Muscle layer of duodenum (tissue), 2 donors: ENCODE measurements around the gene RUBCN.
"Not testable (repeated sequence)": the region's sequence is repeated elsewhere in the genome, so short reads cannot be mapped to it uniquely, and the experiment has no call there.

Experiments
- H3K27ac ChIP-seq: one replicate; pipeline ENCODE4 v1.7.0; 2013; ENCODE audit warnings: mild to moderate bottlenecking, low read length
- H3K27me3 ChIP-seq: one replicate; pipeline ENCODE4 v1.7.0; 2013; ENCODE audit warnings: low read depth, mild to moderate bottlenecking, control low read depth, low read length
- H3K36me3 ChIP-seq, 2 donors: one replicate each; pipeline ENCODE4 v1.7.0; 2013; ENCODE audit warnings: low read length in 2 of 2, control low read depth in 1 of 2, mild to moderate bottlenecking in 1 of 2; ENCODE audit not compliant: insufficient read depth in 2 of 2, control insufficient read depth in 1 of 2
- H3K4me1 ChIP-seq, 2 donors: one replicate each; pipeline ENCODE4 v1.7.0; 2013; ENCODE audit warnings: low read length in 2 of 2, mild to moderate bottlenecking in 2 of 2, control low read depth in 1 of 2, moderate library complexity in 1 of 2; ENCODE audit not compliant: insufficient read depth in 2 of 2, control insufficient read depth in 1 of 2
- H3K4me3 ChIP-seq, 2 donors: one replicate each; pipeline ENCODE4 v1.7.0; 2013; ENCODE audit warnings: low read length in 2 of 2, low read depth in 1 of 2, mild to moderate bottlenecking in 1 of 2
- H3K9me3 ChIP-seq, 2 donors: one replicate each; pipeline ENCODE4 v1.7.0; 2013; ENCODE audit warnings: low read length in 2 of 2, control low read depth in 1 of 2, mild to moderate bottlenecking in 1 of 2; ENCODE audit not compliant: control insufficient read depth in 1 of 2
- donor health status: healthy.

The RUBCN gene

GRCh38 chr3:197683191-197683590, 53.5 kb downstream of the RUBCN start:
- H3K9me3 ChIP-seq, result no peaks in the 10 kb centered on the region
- H3K27ac ChIP-seq, result no peak overlapping the region
- H3K4me1 ChIP-seq, result no peaks in the 10 kb centered on the region
- H3K4me3 ChIP-seq, result no peak overlapping the region
- H3K27me3 ChIP-seq, result no peaks in the 10 kb centered on the region
- peaks cover 39 to 53% of the 10 kb centered on the region in 2 donors for H3K36me3 ChIP-seq

GRCh38 chr3:197682713-197683112, 54.0 kb downstream of the RUBCN start:
- H3K4me3 ChIP-seq, result no peak overlapping the region
- H3K36me3 ChIP-seq, result peaks cover 39 to 50% of the 10 kb centered on the region in 2 donors
- no peaks in the 10 kb centered on the region for H3K9me3 ChIP-seq
- no peaks in the 10 kb centered on the region for H3K4me1 ChIP-seq
- no peak overlapping the region for H3K27ac ChIP-seq
- H3K27me3 ChIP-seq, result no peaks in the 10 kb centered on the region

GRCh38 chr3:197680955-197681521, 55.7 kb downstream of the RUBCN start:
- no peaks in the 10 kb centered on the region for H3K27me3 ChIP-seq
- no peak overlapping the region for H3K27ac ChIP-seq
- H3K9me3 ChIP-seq, result no peaks in the 10 kb centered on the region
- H3K4me1 ChIP-seq, result peaks cover 0 to 5% of the 10 kb centered on the region in 2 donors
- H3K36me3 ChIP-seq, result peaks cover 39 to 53% of the 10 kb centered on the region in 2 donors
- no peak overlapping the region for H3K4me3 ChIP-seq

GRCh38 chr3:197675951-197676350, 60.8 kb downstream of the RUBCN start:
- Histone ChIP-seq H3K36me3 (peaks cover 26 to 59% of the 10 kb centered on the region in 2 donors), H3K9me3 (no peaks in the 10 kb centered on the region), H3K27ac (no peak overlapping the region), H3K27me3 (no peaks in the 10 kb centered on the region), H3K4me3 (no peak overlapping the region), H3K4me1 (peaks cover 0 to 5% of the 10 kb centered on the region in 2 donors)

GRCh38 chr3:197675563-197675860, 61.2 kb downstream of the RUBCN start:
- Histone ChIP-seq H3K27ac (no peak overlapping the region), H3K9me3 (no peaks in the 10 kb centered on the region), H3K36me3 (peaks cover 23 to 58% of the 10 kb centered on the region in 2 donors), H3K27me3 (no peaks in the 10 kb centered on the region), H3K4me3 (no peak overlapping the region), H3K4me1 (peaks cover 0 to 5% of the 10 kb centered on the region in 2 donors)

- Histone ChIP-seq H3K36me3 (peaks cover 21 to 56% of the 10 kb centered on the region in 2 donors), H3K27me3 (no peaks in the 10 kb centered on the region), H3K4me3 (no peak overlapping the region), H3K27ac (no peak overlapping the region), H3K9me3 (no peaks in the 10 kb centered on the region), H3K4me1 (peaks cover 0 to 5% of the 10 kb centered on the region in 2 donors)
Observed at GRCh38 chr3:197674741-197675562, 61.8 kb downstream of the RUBCN start.

GRCh38 chr3:197673170-197673569, 63.5 kb downstream of the RUBCN start:
- Histone ChIP-seq H3K9me3 (no peaks in the 10 kb centered on the region), H3K4me3 (no peak overlapping the region), H3K27ac (no peak overlapping the region), H3K4me1 (peaks cover 0 to 5% of the 10 kb centered on the region in 2 donors), H3K27me3 (no peaks in the 10 kb centered on the region), H3K36me3 (peaks cover 21 to 53% of the 10 kb centered on the region in 2 donors)

GRCh38 chr3:197670361-197670760, 66.3 kb downstream of the RUBCN start:
- no peak overlapping the region for H3K4me3 ChIP-seq
- no peaks in the 10 kb centered on the region for H3K9me3 ChIP-seq
- H3K27me3 ChIP-seq, result no peaks in the 10 kb centered on the region
- no peaks in the 10 kb centered on the region for H3K4me1 ChIP-seq
- no peak overlapping the region for H3K27ac ChIP-seq
- H3K36me3 ChIP-seq, result peaks cover 16 to 35% of the 10 kb centered on the region in 2 donors

- H3K36me3 ChIP-seq, result peaks cover 0 to 18% of the 10 kb centered on the region in 2 donors
- H3K4me1 ChIP-seq, result peaks cover 0 to 2% of the 10 kb centered on the region in 2 donors
- H3K27ac ChIP-seq, result no peak overlapping the region
- no peaks in the 10 kb centered on the region for H3K9me3 ChIP-seq
- H3K27me3 ChIP-seq, result no peaks in the 10 kb centered on the region
- no peak overlapping the region for H3K4me3 ChIP-seq
Observed at GRCh38 chr3:197667968-197668367, 68.7 kb downstream of the RUBCN start.

- not testable (repeated sequence) for H3K4me1 ChIP-seq, H3K4me3 ChIP-seq, H3K9me3 ChIP-seq, H3K27me3 ChIP-seq, H3K27ac ChIP-seq
- peaks cover 0 to 16% of the 10 kb centered on the region in 2 donors for H3K36me3 ChIP-seq
Observed at GRCh38 chr3:197667293-197667692, 69.4 kb downstream of the RUBCN start.

- H3K27ac ChIP-seq, H3K4me1 ChIP-seq, H3K4me3 ChIP-seq: not testable (repeated sequence)
Observed at GRCh38 chr3:197666221-197666842, 70.4 kb downstream of the RUBCN start.

More at GRCh38 chr3:197666221-197666842, 70.4 kb downstream of the RUBCN start:
- H3K9me3 ChIP-seq, H3K36me3 ChIP-seq, H3K27me3 ChIP-seq: not testable (repeated sequence)
